ENCODE measurements around the gene EIF1AD. TPM values are rescaled to one million over a fixed set of nuclear protein-coding genes. Genes with fewer than 3 reads are reported as not detected.

EIF1AD gene, protein sequence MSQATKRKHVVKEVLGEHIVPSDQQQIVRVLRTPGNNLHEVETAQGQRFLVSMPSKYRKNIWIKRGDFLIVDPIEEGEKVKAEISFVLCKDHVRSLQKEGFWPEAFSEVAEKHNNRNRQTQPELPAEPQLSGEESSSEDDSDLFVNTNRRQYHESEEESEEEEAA
- 19.7 TPM for total RNA-seq
- long read RNA-seq, partial matches to known transcripts, result 1 of 3 reads
- long read RNA-seq, other reads (novel, unspliced or antisense), result 0 of 3 reads

DNA sequence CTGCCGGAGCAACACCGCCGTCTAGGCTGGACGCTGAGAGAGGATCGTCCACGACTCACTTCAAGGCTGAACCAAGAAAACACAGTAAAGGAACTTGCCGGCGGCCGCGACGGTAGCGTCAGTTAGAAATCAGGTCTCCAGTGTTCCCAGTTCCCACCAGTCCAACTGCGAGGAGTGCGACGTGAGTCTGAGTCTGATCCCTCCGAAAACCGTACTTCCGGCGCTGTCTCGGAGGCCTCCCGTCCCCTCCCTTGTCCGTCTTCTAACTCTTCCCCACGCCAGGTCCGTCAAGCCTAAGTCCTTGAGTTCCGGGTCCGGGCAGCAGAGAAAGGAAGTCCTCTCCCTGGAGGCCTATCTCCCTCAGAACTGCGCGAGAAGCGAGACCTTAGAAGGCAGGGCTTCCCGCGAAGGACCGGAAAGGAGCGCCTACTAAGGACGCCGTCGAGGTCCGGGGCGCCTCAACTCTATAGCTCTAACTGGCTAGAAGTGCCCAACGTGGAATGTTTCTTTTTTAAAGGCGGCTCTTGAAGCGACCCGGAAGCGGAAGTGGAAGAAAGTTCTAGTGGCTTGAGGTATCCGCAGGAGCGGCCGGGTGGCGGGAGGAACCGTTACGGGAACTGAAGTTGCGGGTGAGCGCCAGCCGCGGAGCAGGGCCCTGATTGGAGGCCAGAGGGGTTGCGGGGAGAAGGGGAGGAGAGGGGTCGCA is at the start of gene EIF1AD, which contains the start of gene BANF1:
Gene EIF1AD, minus strand, starts transcription at position 216 of the 706 bp plus-strand sequence. CDS start 1,768 bp downstream, outside the sequence.
Gene BANF1, plus strand, starts transcription at position 562 of the 706 bp plus-strand sequence. CDS start 748 bp downstream, outside the sequence.
- peak within 1 kb of the TSS; percentile 97 for H3K4me3 ChIP-seq
- H3K27me3 ChIP-seq (ENCODE audit: low read depth), result no peaks in the 10 kb centered on the region
- peak within 1 kb of the TSS; percentile 96 for H3K27ac ChIP-seq (replicated peaks)
- peaks cover 43% of the 10 kb centered on the region for H3K4me1 ChIP-seq
- no peaks in the 10 kb centered on the region for H3K9me3 ChIP-seq (replicated peaks)
- peak; percentile 90 for DNase-seq
- intact Hi-C loops (cut with micrococcal nuclease), result no loop called here
- TF ChIP-seq, protein P1, sequence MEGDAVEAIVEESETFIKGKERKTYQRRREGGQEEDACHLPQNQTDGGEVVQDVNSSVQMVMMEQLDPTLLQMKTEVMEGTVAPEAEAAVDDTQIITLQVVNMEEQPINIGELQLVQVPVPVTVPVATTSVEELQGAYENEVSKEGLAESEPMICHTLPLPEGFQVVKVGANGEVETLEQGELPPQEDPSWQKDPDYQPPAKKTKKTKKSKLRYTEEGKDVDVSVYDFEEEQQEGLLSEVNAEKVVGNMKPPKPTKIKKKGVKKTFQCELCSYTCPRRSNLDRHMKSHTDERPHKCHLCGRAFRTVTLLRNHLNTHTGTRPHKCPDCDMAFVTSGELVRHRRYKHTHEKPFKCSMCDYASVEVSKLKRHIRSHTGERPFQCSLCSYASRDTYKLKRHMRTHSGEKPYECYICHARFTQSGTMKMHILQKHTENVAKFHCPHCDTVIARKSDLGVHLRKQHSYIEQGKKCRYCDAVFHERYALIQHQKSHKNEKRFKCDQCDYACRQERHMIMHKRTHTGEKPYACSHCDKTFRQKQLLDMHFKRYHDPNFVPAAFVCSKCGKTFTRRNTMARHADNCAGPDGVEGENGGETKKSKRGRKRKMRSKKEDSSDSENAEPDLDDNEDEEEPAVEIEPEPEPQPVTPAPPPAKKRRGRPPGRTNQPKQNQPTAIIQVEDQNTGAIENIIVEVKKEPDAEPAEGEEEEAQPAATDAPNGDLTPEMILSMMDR (IDR thresholded peaks at IDR 0.05; ENCODE audit: borderline replicate concordance), result no peak
- H3K36me3 ChIP-seq, result peaks cover 59% of the 10 kb centered on the region

DNA sequence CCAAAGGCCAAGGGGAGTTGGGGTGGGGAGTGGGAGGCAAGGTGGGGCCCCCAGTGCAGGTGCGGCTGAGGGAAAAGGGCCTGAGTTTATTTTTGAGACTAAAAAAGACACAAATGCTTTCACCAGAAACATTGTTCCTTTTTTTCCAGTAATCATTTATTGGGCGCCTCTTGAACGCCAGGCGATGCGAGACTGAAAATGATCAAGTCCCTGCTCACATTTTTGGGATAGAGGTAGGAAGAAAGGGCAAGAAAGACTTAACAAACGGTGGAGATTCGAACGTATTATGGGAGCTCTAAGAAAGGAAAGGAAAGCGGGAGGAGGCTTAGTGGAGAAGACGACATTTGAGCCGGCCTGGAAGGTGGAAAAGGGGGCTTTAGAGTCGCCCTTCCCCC is 49.4 kb upstream of the EIF1AD start:
- intact Hi-C loops (cut with micrococcal nuclease), result no loop called here
- peak overlapping the region; percentile 91 for H3K27ac ChIP-seq (replicated peaks)
- H3K9me3 ChIP-seq (replicated peaks), result no peaks in the 10 kb centered on the region
- no peak for DNase-seq
- peak overlapping the region; percentile 100 for H3K4me3 ChIP-seq
- TF ChIP-seq, protein P1 (IDR thresholded peaks at IDR 0.05; ENCODE audit: borderline replicate concordance), result no peak
- peaks cover 55% of the 10 kb centered on the region for H3K4me1 ChIP-seq
- peaks cover 31% of the 10 kb centered on the region for H3K27me3 ChIP-seq (ENCODE audit: low read depth)
- peaks cover 32% of the 10 kb centered on the region for H3K36me3 ChIP-seq

DNA sequence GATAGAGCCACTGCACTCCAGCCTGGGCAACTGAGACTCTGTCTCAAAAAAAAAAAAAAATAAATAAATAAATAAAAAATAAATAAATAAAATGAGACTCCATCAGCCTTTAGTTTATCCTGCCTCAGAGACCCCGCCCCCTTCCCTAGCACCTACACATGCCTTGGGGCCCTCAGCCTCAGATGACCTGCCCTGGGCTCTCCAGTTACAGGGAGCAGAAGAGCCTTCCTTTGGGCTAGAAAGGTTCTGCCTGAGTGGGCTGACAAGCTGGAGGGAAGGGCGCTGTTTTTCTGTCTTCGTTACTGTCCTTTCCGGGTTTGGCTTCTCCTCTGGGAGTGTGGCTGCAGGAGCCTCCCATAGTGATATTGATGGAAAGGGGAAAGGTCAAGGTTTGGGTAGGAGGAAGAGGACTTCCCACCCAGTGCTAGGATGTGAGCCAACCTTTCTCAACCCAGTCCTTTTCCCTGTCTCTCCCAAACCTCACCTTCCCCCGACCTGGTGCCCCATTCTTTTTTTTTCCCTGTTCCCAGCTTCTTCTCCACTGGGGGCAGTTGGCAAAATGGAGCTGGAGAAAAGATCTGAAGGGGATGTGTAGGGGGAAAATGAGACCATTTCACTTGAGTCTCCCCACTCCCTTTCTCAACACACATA is 48.7 kb upstream of the EIF1AD start:
- DNase-seq, result no peak
- H3K27ac ChIP-seq (replicated peaks), result peak overlapping the region; percentile 91
- no peaks in the 10 kb centered on the region for H3K9me3 ChIP-seq (replicated peaks)
- peaks cover 25% of the 10 kb centered on the region for H3K36me3 ChIP-seq
- no peak overlapping the region for H3K4me3 ChIP-seq
- peaks cover 55% of the 10 kb centered on the region for H3K4me1 ChIP-seq
- intact Hi-C loops (cut with micrococcal nuclease), result no loop called here
- TF ChIP-seq, protein P1 (IDR thresholded peaks at IDR 0.05; ENCODE audit: borderline replicate concordance), result no peak
- peaks cover 34% of the 10 kb centered on the region for H3K27me3 ChIP-seq (ENCODE audit: low read depth)

DNA sequence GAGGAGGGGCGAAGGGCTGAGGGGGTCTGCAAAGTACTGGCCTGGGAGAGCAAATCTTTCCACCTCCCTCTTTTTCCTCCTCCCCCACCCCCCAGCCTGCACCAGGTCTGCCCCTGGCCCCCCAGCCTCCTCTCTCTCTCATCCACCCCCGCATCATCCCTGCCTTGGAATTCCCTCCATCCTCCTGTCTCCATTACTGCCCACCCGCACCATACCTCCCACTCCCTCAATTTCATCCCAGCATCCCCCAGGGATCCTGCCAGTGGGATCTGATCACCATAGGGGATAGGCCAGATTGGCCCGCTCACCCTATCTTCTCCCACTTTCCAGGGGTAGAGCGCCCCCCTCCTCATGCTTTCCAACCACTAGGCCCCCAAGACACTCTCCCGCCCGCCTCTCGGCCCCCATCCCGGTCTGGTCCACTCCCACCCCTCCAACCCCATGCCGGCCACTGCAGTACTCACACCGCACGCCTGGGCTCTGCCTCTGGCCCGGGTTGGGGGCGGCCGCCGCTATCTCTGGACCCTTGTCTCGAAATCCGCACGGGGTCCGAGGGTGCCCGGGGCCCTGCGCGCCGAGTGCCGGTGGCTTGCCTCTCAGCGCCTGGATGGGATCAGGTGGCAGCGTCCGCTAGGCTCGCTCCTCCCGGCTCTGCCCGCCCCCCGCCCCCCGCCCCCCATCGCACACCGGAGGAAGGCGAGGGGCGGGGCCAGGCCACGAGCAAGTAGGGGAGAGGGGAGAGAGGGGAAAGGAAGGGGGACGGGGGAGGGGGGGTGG is 46.8 kb upstream of the EIF1AD start, which contains the start of gene GAL3ST3:
Gene GAL3ST3, minus strand, starts transcription at position 615 of the 777 bp plus-strand sequence. CDS start 3,746 bp downstream, outside the sequence.
- TF ChIP-seq, protein P1 (IDR thresholded peaks at IDR 0.05; ENCODE audit: borderline replicate concordance), result no peak
- Histone ChIP-seq H3K27me3 (ENCODE audit: low read depth) (peaks cover 34% of the 10 kb centered on the region), H3K36me3 (peaks cover 5% of the 10 kb centered on the region), H3K4me1 (peaks cover 56% of the 10 kb centered on the region), H3K9me3 (replicated peaks) (no peaks in the 10 kb centered on the region), H3K27ac (replicated peaks) (peak within 1 kb of the TSS; percentile 57), H3K4me3 (peak within 1 kb of the TSS; percentile 54)
- no peak for DNase-seq
- intact Hi-C loops (cut with micrococcal nuclease), result no loop called here

Measured in left ventricle myocardium inferior (tissue), 1 donor.